Breast epithelium (tissue), 3 donors: ENCODE results near the gene DCD.

Experiments
- CTCF ChIP-seq, 3 donors: fragments of 450-650 bp; IDR thresholded peaks; one replicate each; pipeline ENCODE4 v1.5.1; 2016 to 2017; ENCODE audit warnings: antibody characterized with exemption in 3 of 3, mild to moderate bottlenecking in 3 of 3, moderate library complexity in 3 of 3
- POLR2A ChIP-seq: fragments of 450-650 bp; IDR thresholded peaks from one replicate; pipeline ENCODE4 v1.6.1; 2016; ENCODE audit warnings: antibody characterized with exemption, mild to moderate bottlenecking, moderate library complexity

- TF ChIP-seq POLR2A: no peak
- no peak for TF ChIP-seq CTCF (IDR thresholded peaks at IDR 0.05)
Measured at GRCh38 chr12:54611715-54612149, 36.4 kb downstream of the DCD start.
